ENCODE measurements around the gene POLR2C.
A peak's percentile ranks its signal among the peaks of the same experiment; 100 is the strongest.
"Not testable (repeated sequence)": the region's sequence is repeated elsewhere in the genome, so short reads cannot be mapped to it uniquely, and the experiment has no call there.

Gene POLR2C

DNA sequence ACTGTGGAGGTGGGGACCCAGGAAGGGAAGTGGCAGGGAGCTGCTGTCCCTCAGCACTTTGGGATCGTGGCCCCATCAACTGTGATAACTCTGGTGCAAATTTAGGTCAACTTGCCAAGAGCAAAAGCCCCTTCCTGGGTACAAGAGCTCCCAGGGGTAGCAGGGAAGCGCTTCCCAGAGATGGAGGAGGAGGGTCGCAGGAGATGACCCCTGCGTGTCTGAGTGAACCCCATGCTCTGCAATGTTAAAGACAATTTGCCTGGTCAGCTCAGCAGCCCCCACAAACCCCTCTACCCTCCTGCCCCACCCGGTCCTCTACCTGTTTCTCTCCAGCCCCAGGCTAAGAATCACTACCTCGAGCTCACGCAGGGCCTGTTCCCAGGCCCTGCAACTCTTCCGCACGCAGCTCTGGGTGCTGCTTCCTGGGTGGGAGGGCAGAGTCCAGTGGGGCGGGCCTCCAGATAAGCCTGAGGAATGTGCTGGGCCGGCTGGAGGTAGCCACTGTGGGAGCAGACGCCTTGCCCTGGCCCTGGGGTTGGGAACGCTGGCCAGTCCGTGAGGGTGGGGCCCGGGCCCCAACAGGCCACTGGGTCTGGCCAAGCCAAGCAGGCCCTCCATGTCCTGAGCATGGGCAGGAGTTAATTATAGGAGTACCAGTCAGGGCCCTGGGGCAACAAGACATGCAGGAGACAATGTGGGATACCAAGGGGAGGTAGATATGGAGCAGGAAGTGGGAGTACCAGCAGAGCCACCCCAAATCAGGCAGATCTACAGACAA is 17.7 kb downstream of the POLR2C start:
- DNase-seq = no peak

DNA sequence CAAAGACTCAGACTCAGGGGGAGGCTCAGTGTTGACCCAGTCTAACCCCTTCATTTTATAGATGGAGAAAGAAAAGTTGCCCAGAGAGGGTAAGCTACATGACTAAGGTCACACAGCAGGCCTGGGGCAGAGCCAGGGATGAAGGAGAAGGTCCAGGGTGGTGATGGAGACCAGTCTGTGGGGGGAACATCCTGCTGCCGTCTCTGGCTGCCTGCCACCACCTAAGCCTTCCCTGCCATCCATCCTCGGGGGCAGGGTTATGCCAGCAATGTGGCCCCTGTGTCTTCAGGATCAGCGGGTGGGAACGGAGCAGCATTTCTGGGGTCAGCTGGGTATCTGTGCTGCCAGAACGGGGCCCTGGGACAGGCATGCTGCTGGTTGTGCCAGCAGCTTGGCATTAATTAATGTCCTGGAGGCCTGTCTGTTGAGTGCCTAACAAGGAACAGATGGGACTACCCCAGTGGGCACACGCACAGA is 18.3 kb downstream of the POLR2C start:
- peak; percentile 29 for DNase-seq

DNA sequence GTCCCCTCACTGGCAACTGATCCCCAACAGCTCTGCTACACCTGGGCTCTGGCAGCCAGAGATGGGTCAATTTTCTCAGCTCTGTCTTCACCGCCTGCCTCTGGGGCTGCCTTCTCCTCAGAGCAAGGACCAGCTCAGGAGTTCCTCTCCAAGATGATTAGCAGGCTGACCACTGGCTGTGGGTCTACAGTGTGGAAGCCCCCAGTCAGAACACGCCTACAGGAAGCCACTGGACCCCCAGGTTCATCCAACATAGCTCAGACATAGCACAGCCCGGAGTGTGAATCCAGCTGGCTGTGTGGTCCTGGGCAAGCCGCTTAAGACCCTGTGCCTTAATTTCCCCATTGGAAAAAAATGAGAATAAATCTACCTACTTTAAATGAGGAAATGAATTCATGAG is 18.9 kb downstream of the POLR2C start:
- no peak for DNase-seq

DNA sequence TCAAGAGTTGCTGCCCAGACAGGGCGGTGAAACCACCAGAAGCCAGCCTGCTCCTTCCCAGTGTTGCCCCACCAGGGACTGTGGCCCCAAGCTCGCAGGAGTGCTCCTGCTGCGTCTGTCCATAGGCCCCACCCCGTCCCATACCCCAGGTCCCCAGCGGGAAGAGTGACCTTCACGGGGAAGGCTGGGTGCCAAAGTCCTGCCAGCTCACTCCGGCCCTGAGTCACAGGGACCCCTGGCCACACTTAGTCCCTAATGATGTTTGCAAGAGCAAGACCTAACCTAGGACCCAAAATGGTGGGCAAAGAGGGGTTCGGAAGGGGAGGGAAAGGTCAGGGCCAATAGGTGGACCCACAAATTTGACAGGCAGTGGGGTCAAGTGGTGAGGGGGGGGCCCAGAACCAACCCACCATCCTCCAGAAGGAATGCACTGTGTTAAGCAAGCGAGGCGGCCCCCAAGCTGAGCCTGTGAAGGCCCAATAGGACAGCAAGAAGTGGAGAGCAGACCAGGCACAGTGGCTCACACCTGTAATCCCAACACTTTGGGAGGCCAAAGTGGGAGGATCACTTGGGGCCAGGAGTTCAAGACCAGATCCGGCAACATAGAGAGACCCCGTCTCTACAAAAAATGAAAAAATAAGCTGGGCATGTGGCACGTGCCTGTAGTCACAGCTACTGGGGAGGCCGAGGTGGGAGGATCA is 20.5 kb downstream of the POLR2C start:
- no peak for DNase-seq

DNA sequence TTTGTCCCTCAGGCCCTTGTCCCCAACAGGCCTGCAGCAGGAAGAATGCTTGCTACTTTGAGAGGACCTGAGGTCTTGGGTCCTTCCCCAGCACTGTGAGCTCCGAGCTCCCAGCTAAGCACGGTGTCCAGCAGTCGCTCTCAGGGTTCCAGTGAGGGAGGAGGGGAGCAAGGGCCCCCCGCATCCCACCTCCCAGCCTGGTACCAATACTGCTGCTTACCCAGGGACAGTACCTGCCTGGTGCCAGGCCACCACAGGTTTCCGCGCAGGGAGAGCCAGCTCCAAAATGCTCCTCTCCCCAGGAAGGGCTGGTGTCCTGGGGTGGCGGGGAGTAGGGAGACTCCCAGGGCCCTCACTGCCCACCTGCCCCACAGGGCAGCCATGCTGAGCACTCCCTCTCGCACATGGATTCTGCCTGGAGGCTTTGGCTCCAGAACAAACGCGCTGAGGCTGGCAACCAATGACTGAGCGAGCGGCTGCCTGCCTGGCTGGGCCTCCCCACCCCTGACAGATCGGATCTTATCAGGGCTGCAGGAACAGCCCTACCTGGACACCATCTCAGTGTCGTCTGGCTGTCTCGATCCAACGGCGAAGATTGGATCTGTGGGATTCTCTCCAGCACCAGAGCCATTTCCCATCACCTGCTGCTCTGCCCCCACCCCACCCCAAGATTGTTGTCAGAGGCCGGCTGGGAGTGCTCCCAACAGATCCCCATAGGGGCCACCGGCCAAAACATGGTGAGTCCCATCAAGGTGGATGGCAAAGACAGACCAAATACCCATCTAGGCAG is 21.4 kb downstream of the POLR2C start:
- peak; percentile 9 for DNase-seq

DNA sequence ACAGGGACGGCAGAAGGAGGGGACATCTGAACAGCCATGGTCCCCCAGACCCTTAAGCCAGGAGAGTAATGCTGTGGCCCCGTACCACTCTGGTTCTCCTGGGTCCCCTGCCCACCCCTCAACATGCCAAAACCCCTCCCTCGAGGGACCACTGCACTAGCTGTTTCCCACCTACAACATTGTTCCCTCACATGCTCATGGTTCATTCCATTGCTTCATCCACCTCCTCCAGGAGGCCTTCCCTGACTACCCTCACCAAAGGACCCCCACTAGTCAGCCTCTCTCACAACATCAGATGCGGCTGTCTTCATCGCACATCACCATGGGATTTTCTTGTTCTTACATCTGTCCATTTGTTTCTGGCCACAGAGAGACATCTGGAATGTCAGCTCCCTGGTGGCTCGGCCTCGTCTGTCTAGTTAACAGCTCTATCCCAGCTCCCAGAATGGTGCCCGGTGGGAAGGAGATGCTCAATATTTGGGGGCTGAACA is 22.1 kb downstream of the POLR2C start:
- no peak for DNase-seq

DNA sequence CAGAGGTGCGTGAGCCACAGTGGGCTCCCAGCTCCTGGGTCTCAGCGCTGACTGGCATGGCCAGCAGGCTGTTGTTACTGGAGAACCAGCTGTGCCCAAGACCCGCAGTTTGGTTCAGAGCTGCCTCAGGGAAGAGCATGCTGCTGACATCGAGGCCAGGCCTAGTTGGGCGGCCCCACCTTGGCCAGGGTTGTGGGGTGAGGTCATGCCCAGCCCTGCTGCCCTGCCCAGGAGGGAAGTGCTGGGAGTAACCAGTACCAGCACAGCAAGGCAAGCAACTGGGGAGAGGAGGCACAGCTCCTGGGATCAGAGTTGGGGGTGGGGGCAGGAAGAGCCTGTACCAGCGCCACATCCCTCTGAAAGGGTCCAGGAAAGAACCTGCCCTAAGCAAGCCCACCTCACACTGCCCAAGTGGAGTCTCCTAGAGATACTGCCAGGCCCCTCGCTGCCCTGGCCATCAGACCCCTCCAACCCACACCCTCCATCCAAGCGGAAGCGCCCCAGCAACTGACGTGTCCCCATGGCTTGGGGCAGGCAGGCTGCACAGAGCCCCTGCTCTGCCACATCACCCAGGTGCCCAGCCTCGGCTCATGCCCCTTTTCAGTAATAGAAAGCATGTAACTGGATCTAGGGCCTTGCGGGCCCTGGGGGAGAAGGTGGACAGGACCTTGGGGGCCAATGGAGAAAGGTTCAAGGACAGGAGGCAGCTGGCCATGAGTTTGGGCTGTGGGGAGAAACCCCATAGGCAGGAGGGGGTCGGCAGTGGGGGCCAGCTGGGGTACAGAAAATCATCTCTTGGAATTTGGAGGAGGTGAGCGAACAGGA is 22.8 kb downstream of the POLR2C start:
- DNase-seq = no peak

DNA sequence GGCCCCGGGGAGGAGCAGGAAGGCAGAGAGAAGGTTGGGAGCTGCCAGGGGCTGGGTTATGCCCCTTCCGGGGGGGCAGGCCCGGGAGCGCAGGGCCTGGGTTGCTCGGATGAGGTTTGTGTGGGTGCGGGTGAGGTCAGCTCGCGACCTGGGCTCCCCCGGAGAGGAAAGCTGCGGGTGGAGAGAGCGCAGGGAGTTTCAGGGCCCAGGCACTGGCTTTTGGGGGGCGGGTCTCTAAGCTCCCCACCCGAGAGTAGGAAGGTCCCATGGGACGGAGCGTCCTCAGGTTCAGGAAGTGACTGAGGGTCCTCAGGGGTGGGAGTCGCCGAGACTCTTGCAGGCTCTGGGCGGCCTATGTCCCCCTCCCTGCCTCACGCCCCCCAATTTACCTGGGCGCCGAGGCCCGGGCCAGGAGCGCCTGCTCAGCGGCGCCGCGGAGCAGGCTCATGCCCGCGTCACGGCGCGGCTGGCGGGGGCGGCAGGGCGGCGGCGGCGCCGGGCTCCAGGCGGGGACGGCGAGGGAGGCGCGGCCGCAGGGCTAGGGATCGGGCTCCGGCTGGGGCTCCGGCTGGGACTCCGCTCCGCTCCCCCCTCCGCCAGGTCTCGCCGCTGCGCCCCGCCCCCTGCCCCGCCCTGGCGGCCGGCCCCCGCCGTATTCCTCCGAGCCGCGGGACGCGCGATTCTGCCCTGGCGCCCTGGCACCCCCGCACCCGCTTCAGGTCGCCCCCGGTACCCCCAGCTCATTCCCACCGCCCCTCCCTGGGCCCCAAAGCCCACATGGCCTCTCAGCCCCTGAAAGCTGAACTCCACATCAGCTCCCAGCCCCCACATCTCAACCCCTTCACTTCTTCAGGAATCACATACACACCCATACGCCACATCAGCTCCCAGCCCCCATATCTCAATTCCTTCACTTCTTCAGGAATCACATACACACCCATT is 23.7 kb downstream of the POLR2C start, which contains the start of gene DOK4:
DOK4 (minus strand) TSS at position 578 of the 942 bp plus-strand sequence. CDS start 6,986 bp downstream, outside the sequence.
- peak; percentile 84 for DNase-seq

DNA sequence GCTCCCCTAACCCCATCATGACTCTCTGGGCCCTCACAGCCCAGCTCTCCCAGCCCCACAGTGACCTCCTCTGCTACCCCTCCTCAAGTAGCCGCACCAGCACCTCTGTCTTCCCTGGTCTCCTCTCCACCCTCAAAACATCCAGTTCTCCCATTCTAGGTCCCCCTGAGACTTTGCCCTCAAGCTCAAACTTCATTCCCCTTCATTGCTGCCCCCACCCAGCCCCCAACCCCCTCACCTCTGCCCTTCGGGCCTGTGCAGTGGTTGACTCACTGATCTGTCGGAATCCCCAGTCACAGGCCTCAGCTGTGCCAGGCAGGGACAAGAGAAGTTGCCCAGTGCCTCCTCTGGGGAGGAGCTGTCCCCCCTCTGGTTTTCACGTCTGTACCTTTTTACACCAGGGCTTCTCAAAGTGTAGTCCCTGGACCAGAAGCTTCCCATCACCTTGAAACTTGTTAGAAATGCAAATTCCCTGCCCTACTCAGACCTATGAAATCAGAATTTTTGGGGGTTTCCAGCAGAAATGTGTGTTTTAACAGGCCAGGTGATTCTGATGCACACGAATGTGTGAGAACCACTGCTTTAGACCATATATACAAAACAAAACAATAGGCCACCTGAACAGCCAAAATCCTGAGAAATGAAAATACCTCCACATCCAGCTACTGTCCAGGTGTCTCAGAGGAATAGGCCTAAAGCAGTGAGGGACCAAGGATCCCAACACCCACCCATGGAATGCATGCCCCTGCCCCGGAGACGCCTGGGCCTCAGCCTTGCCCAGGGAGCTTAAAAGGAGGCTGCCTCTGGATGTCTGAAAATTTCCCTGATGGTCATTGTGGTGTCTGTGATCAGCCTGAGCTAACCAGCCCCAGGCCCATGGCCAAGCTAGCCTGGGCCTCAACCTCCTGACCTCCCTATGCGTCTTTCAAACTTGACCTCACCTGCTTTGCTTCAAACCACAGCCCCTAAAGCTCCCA is 24.7 kb downstream of the POLR2C start:
- DNase-seq = no peak

DNA sequence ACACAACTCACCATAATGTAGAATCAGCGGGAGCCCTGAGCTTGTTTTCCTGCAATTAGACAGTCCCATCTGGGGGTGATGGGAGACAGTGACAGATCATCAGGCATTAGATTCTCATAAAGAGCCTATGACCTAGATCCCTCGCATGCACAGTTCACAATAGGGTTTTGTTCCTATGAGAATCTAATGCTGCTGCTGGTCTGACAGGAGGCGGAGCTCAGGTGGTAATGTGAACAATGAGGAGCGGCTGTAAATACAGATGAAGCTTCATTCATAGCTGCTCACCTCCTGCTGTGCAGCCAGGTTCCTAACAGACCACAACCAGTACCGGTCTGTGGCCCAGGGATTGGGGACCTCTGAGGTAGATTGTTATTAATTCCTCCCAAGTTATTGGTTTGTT is 26.8 kb downstream of the POLR2C start:
- DNase-seq = no peak

DNA sequence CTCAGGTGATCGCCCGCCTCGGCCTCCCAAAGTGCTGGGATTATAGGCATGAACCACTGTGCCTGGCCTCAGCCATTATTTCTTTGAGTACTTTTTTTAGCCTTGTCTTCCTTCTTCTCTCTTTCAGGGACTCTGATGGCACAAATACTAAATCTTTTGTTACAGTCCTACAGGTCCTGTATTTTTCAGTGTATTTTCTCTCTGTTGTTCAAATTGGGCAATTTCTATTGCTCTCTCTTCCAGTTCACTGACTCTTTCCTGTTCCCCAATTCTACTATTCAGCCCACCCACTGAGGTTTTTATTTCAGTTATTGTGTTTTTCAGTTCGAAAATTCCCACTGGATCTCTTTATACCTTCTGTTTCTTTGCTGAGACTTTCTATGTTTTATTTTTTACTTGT is 31.3 kb downstream of the POLR2C start:
- DNase-seq = no peak

DNA sequence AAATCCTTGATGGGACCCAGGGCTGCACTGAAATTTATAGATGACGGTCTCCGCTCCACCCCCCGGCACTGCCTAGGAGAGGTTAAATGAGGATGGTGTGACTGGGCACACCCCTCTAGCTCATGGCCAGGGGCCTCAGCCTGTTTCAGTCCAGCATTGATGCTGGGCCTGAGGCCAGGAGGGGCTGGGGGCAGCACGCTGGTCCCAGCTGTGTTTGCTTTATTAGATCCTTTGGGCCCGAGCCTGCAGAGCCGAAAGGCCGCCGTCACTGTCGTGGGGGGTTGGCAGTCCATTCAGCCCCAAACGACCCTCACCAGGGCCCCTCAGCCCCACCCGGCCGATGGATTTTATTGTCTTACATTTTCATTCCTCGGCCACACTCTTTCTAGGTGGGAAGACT is 34.6 kb downstream of the POLR2C start:
- DNase-seq = no peak

DNA sequence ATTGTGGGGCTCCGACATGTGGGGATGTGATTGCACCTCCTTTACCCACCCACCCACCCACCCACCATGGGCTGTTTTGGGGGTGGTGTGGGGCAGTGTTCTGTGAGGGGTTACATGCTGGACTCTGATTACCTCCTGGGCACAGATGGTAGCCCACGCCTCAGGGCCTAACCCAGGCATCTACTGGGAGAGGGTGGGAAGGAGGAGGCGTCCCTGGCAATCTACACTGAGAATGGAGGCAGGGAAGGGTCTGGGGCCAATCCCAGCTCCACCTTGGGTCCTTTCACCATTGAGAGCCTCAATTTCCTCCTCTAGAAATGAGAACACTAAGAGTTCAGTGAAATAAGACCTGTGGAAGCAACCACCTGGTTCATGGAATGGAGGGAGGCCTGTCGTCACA is 35.6 kb downstream of the POLR2C start:
- no peak for DNase-seq

DNA sequence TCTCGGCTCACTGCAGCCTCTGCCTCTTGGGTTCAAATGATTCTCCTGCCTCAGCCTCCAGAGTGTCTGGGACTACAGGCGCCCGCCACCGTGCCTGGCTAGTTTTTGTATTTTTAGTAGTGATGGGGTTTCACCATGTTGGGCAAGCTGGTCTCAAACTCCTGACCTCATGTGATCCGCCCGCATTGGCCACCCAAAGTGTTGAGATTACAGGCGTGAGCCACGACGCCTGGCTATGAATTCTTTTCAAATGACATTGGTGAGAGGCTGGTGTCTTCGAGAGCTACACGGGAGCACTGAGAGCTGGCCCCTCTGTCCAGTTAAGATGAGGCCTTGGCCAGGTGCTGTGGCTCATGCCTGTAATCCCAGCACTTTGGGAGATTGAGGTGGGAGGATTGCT is 37.5 kb downstream of the POLR2C start:
- not testable (repeated sequence) for DNase-seq

DNA sequence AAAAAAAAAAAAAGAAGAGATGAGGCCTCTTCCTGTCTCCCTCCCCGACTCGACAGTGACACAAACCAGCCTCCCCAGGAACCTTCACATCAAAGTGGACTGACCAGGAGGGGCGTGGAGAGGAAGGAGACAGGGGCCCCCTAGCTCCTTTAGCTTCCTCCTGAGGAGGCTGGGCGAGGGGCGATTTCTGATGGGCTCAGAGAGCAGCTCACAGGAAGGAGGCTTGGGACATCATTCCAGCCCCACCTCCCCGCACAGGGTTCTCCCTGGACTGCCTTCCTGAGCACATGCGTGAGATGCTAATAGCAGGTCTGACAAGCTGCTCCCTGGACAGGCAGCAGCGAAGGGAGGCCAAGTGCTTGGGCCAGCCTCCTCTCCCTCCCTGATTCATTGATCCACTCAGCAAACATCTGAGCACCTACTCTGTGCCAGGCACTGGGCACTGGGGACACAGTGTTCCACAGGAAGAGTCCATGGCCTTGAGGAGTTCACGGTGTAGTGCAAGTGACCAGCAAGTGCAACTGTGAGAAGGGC is 38.2 kb downstream of the POLR2C start:
- no peak for DNase-seq

DNA sequence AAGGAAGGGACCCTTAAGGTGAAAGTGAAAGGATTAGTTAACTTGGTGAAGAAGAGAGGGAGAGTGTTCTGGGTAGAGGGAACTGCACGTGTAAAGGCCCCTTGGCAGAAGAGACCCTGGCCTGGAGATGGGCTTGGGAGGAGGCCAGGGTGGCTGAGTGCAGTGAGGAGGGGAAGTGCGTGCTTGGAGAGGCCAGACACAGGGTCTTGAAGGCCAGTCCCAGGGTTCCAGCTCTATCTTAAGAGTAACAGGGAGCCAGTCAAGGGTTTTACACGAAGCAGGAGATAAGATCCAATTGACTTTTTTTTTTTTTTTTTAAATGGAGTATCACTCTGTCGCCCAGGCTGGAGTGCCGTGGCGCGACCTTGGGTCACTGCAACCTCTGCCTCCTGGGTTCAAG is 39.0 kb downstream of the POLR2C start:
- no peak for DNase-seq

DNA sequence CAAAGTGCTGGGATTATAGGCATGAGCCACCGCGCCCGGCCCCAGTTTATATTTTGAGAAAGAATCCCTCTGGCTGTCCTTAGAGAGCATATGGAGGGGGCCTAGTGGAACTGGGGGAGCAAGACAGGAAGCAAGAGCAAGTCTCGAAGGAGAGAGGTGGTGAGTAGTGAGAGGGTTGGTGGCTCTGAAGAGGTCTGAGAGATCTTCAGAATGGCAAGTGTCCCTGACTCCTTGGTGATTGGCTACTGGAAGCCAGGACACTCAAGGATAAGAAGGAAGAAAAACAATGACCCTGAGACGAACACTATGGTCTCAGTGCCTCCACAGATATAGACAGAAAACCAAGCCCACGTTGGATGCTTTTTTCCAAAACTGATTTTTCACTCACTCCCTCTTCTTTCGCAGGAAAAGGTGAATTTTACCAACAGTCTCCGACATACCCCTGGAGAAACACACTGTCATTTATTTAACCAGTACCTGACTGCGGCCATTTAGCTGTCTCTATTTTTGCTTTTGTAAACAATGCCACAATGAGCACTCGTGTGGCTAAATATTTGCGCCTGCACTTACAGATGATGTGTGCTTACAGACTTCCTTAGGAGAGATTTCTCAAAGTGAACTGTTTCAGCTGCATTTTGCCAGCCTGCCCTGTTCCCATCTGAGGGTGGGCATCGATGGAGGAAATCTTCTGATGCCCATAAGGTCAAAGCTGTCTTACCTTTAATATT is 39.7 kb downstream of the POLR2C start:
- DNase-seq = peak; percentile 60

DNA sequence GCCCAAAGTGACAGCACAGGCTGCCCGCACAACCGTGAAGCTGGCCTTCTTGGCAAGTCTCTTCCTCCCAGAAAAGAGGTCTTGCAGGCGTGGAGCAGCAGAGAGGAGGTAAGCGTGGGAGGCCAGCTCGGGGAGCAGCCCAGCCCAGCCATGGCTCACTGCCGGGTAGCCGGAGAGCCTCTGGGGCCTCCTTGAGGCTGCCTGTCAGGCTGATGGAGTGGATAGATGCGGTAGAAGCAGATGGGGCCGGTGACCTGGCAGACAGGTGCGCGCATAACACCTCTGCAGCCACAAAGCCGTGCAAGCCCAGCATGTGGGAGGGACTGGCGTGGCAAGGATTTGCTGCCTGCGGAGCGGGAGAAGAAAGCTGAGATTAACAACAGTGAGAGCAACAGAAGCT is 40.9 kb downstream of the POLR2C start:
- peak; percentile 92 for DNase-seq

DNA sequence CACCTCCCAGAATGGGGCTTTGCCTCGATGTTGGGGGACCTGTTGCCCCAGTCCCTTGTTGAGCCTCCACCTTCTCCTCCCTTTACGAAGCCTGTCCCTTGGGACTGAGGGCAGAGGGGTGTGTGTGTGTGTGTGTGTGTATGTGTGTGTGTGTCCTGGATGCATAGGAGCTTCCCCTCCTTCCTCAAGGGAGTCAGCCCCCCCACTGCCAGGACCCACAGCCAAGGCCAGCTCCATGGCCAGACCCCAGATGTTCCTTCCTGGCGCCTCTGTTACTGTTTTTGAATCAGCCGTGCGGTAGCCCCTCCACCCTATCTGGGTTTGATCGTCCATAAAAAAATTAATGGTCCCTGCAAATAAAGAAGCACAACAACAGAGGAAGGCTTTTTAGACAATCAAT is 41.5 kb downstream of the POLR2C start:
- DNase-seq = peak; percentile 62

Data from NCI-H69 (cell line).